H1 (cell line): ENCODE data around the gene KLHL35. TPM values are rescaled to one million over a fixed set of nuclear protein-coding genes. Genes with fewer than 3 reads are reported as not detected.

Experiments used
- CTCF ChIA-PET: fragments of 300-600 bp; sonication (Branson Sonifier 250); formaldehyde crosslinking; loops from one replicate; lab custom pipeline; 2021; ENCODE audit not compliant: partially characterized antibody; lab: Charles Lee
- POLR2A ChIA-PET: fragments of 300-600 bp; sonication (Branson Sonifier 250); formaldehyde crosslinking; loops from one replicate; lab custom pipeline; 2021; ENCODE audit warnings: inconsistent platforms; ENCODE audit not compliant: partially characterized antibody; lab: Charles Lee
- DNase-seq, 2 experiments: peaks; one replicate each; pipeline versions ENCODE4 v3.0.0 to v3.0.0-alpha.2; 2010 to 2022; ENCODE audit warnings: low spot score in 2 of 2, low read depth in 1 of 2, mixed read lengths in 1 of 2
- FAIRE-seq: peaks from 2 replicates; lab custom pipeline; 2011; peaks lifted over from hg19 to GRCh38; lab: Jason Lieb, UNC
- H2AFZ ChIP-seq: 2 replicates; pipeline ENCODE4 v1.8.1; 2012; ENCODE audit warnings: low read length, inconsistent platforms
- H2AK5ac ChIP-seq: 2 replicates; pipeline ENCODE4 v1.6.1; 2013; ENCODE audit warnings: low read depth, low read length
- H2BK120ac ChIP-seq: replicated peaks from 2 replicates; pipeline ENCODE3; 2013; ENCODE audit warnings: low read depth, low read length, inconsistent platforms
- H2BK12ac ChIP-seq: 2 replicates; pipeline ENCODE4 v1.6.1; 2013; ENCODE audit warnings: low read depth, low read length
- H2BK15ac ChIP-seq: 2 replicates; pipeline ENCODE4 v1.6.1; 2013; ENCODE audit warnings: low read length
- H2BK20ac ChIP-seq: 2 replicates; pipeline ENCODE4 v1.6.1; 2013; ENCODE audit warnings: low read length
- H2BK5ac ChIP-seq: 2 replicates; pipeline ENCODE4 v1.6.1; 2013; ENCODE audit warnings: low read depth, low read length
- H3K14ac ChIP-seq: 2 replicates; pipeline ENCODE4 v1.6.1; 2013; ENCODE audit warnings: inconsistent platforms; ENCODE audit not compliant: insufficient read length
- H3K18ac ChIP-seq: 2 replicates; pipeline ENCODE4 v1.6.1; 2013; ENCODE audit warnings: low read length; ENCODE audit errors: extremely low read depth
- H3K23ac ChIP-seq: 2 replicates; pipeline ENCODE4 v1.6.1; 2013; ENCODE audit warnings: inconsistent platforms; ENCODE audit not compliant: insufficient read length
- H3K23me2 ChIP-seq: 2 replicates; pipeline ENCODE4 v1.6.1; 2013; ENCODE audit warnings: low read depth, low read length
- H3K27ac ChIP-seq: 2 replicates; pipeline ENCODE4 v1.6.1; 2011; ENCODE audit warnings: low read depth, low read length, inconsistent platforms
- H3K27me3 ChIP-seq, 4 experiments: replicated peaks in 1 of 4; 1 replicate in 1 of 4; 2 replicates in 3 of 4; pipeline versions ENCODE4 v1.6.1 to v1.8.1; 2011 to 2013; ENCODE audit warnings: low read length in 3 of 4, mild to moderate bottlenecking in 3 of 4, inconsistent platforms in 2 of 4, mixed read lengths in 2 of 4, moderate library complexity in 1 of 4; ENCODE audit not compliant: control insufficient read depth in 3 of 4, insufficient read depth in 3 of 4; ENCODE audit errors: extremely low read depth in 1 of 4
- H3K36me3 ChIP-seq, 4 experiments: 2 replicates each; pipeline versions ENCODE4 v1.6.1 to v1.8.1; 2011 to 2013; ENCODE audit warnings: mild to moderate bottlenecking in 4 of 4, low read length in 3 of 4, moderate library complexity in 2 of 4, control low read depth in 1 of 4, inconsistent platforms in 1 of 4; ENCODE audit not compliant: insufficient read depth in 4 of 4, control insufficient read depth in 2 of 4
- H3K4ac ChIP-seq: replicated peaks from 2 replicates; pipeline ENCODE3; 2013; ENCODE audit warnings: low read length, low read depth, mixed read lengths, inconsistent platforms; ENCODE audit not compliant: insufficient read length
- H3K4me1 ChIP-seq, 4 experiments: replicated peaks in 1 of 4; 1 replicate in 1 of 4; 2 replicates in 3 of 4; pipeline versions ENCODE4 v1.6.1 to v1.8.1; 2011 to 2013; ENCODE audit warnings: low read length in 3 of 4, inconsistent platforms in 2 of 4, mixed read lengths in 1 of 4; ENCODE audit not compliant: insufficient read depth in 4 of 4, control insufficient read depth in 3 of 4
- H3K4me2 ChIP-seq, 2 experiments: 2 replicates each; pipeline versions ENCODE4 v1.6.1 to v1.8.1; 2011 to 2013; ENCODE audit warnings: low read depth in 2 of 2, low read length in 2 of 2, control low read depth in 1 of 2, inconsistent platforms in 1 of 2, mild to moderate bottlenecking in 1 of 2; ENCODE audit not compliant: insufficient read depth in 1 of 2
- H3K4me3 ChIP-seq, 4 experiments: fragments of 200-600, 300-600 bp in 1 of 4; sonication (generic), shearing (Covaris generic), sonication (Bioruptor Twin) in 1 of 4; 2 replicates each; pipeline versions ENCODE4 v1.5.1 to v1.8.1; 2011 to 2016; ENCODE audit warnings: low read length in 4 of 4, low read depth in 3 of 4, control low read depth in 2 of 4, inconsistent platforms in 2 of 4, mild to moderate bottlenecking in 2 of 4, mixed read lengths in 1 of 4, moderate library complexity in 1 of 4; ENCODE audit not compliant: insufficient read depth in 2 of 4; ENCODE audit errors: extremely low read depth in 1 of 4
- H3K56ac ChIP-seq: replicated peaks from 2 replicates; pipeline ENCODE3; 2013; ENCODE audit warnings: low read depth, mild to moderate bottlenecking, mixed read lengths, low read length, inconsistent platforms; ENCODE audit not compliant: insufficient read length
- H3K79me1 ChIP-seq: 2 replicates; pipeline ENCODE4 v1.6.1; 2013; ENCODE audit warnings: low read depth, low read length, control low read depth
- H3K79me2 ChIP-seq, 2 experiments: 2 replicates each; pipeline versions ENCODE4 v1.6.1 to v1.8.1; 2012 to 2013; ENCODE audit warnings: low read length in 2 of 2, mild to moderate bottlenecking in 2 of 2, inconsistent platforms in 1 of 2; ENCODE audit not compliant: insufficient read depth in 2 of 2, control insufficient read depth in 1 of 2
- H3K9ac ChIP-seq, 4 experiments: replicated peaks in 1 of 4; 1 replicate in 1 of 4; 2 replicates in 3 of 4; pipeline versions ENCODE4 v1.6.1 to v1.8.1; 2011 to 2013; ENCODE audit warnings: low read depth in 3 of 4, low read length in 3 of 4, control low read depth in 2 of 4, mild to moderate bottlenecking in 2 of 4, moderate library complexity in 2 of 4, inconsistent platforms in 1 of 4; ENCODE audit errors: extremely low read depth in 1 of 4
- H3K9me3 ChIP-seq, 2 experiments: 2 replicates each; pipeline versions ENCODE4 v1.6.1 to v1.8.1; 2012 to 2013; ENCODE audit warnings: mild to moderate bottlenecking in 2 of 2, moderate library complexity in 2 of 2, control low read depth in 1 of 2, inconsistent platforms in 1 of 2, low read depth in 1 of 2, low read length in 1 of 2, mixed read lengths in 1 of 2; ENCODE audit not compliant: insufficient read depth in 2 of 2
- H4K20me1 ChIP-seq, 2 experiments: replicated peaks in 1 of 2; 2 replicates each; pipeline versions ENCODE3 to v1.8.1; 2011 to 2013; ENCODE audit warnings: inconsistent platforms in 2 of 2, low read length in 2 of 2, mild to moderate bottlenecking in 1 of 2; ENCODE audit not compliant: insufficient read depth in 2 of 2, control insufficient read depth in 1 of 2
- H4K5ac ChIP-seq: 2 replicates; pipeline ENCODE4 v1.6.1; 2013; ENCODE audit warnings: low read length, low read depth, mixed read lengths, inconsistent platforms; ENCODE audit not compliant: insufficient read length
- H4K8ac ChIP-seq: 2 replicates; pipeline ENCODE4 v1.8.0; 2013; ENCODE audit warnings: mild to moderate bottlenecking, moderate library complexity, low read length, inconsistent platforms; ENCODE audit not compliant: insufficient read depth; ENCODE audit errors: extremely low read depth
- H4K91ac ChIP-seq: replicated peaks from 2 replicates; pipeline ENCODE3; 2013; ENCODE audit warnings: low read length, mixed read lengths, inconsistent platforms; ENCODE audit not compliant: insufficient read length
- BRCA1 ChIP-seq: IDR thresholded peaks from 2 replicates; pipeline ENCODE4 v1.6.1; 2012; ENCODE audit warnings: low read depth, low read length, improper control_type of control experiment
- CBX8 ChIP-seq: fragments of 300-800, 300-1000 bp; sonication (generic); IDR thresholded peaks from 2 replicates; pipeline ENCODE4 v1.7.1; 2016; ENCODE audit warnings: low read depth, low read length, borderline replicate concordance
- KDM4A ChIP-seq: IDR thresholded peaks from one replicate; pipeline ENCODE4 v1.7.1; 2012; ENCODE audit warnings: low read depth, mild to moderate bottlenecking, moderate library complexity, low read length, inconsistent platforms; ENCODE audit not compliant: severe bottlenecking
- KDM5A ChIP-seq: fragments of 200-600 bp; IDR thresholded peaks from 2 replicates; pipeline ENCODE4 v1.7.1; 2012; ENCODE audit warnings: mild to moderate bottlenecking, low read length, inconsistent platforms, mixed read lengths
- POU5F1 ChIP-seq: IDR thresholded peaks from 2 replicates; pipeline ENCODE4 v1.6.1; 2011; ENCODE audit warnings: low read depth, mild to moderate bottlenecking, low read length, moderate library complexity
- RAD21 ChIP-seq, 2 experiments: IDR thresholded peaks in 1 of 2; conservative IDR thresholded peaks in 1 of 2; 2 replicates each; pipeline ENCODE4 v1.6.1; 2011; ENCODE audit warnings: low read depth in 2 of 2, low read length in 2 of 2, improper control_type of control experiment in 1 of 2, inconsistent platforms in 1 of 2, mild to moderate bottlenecking in 1 of 2, moderate library complexity in 1 of 2
- SAP30 ChIP-seq: fragments of 300-600 bp; sonication (generic); IDR thresholded peaks from 2 replicates; pipeline ENCODE4 v1.7.1; 2012; ENCODE audit warnings: low read length, moderate library complexity, mild to moderate bottlenecking, inconsistent platforms; ENCODE audit not compliant: insufficient read depth, insufficient replicate concordance
- SP1 ChIP-seq: IDR thresholded peaks from 2 replicates; pipeline ENCODE4 v1.6.1; 2011; ENCODE audit warnings: low read depth, low read length
- TCF12 ChIP-seq: IDR thresholded peaks from 2 replicates; pipeline ENCODE4 v1.6.1; 2011; ENCODE audit warnings: low read depth, mild to moderate bottlenecking, low read length
- WGBS, 2 experiments: shearing (Covaris generic) in 1 of 2; methylation state at CpG; one replicate each; pipeline versions ENCODE4 v1.1.6 to v1.1.7; 2013 to 2015; ENCODE audit warnings: low lambda C conversion rate in 2 of 2, mixed read lengths in 2 of 2, inconsistent platforms in 1 of 2, low coverage in 1 of 2, missing lambda C conversion rate in 1 of 2; ENCODE audit not compliant: insufficient replicate concordance in 2 of 2, insufficient coverage in 1 of 2, insufficient read length in 1 of 2; ENCODE audit errors: extremely low coverage in 1 of 2, missing lambda C conversion rate in 1 of 2; 5-methylcytosine and 5-hydroxymethylcytosine counted together
- polyA plus RNA-seq, 7 experiments: library from polyadenylated mRNA; depleted of rRNA in 3 of 7; stranded (reverse) in 5 of 7; unstranded in 2 of 7; fragments of >200 nt in 5 of 7; fragments of 200-250 nt in 2 of 7; gene quantifications; 1 replicate in 5 of 7; 2 replicates in 1 of 7; 4 replicates in 1 of 7; pipeline versions ENCODE4 v1.2.1 to v1.2.3, GENCODE V29; 2011 to 2013; ENCODE audit warnings: missing spikeins in 2 of 7, mixed read lengths in 2 of 7
- total RNA-seq: library from RNA; stranded (reverse); fragmentation: NEBNext Ultra II Directional; extraction: Animal tissue kit (Norgen Biotek cat#: 25700); gene quantifications from 2 replicates; pipeline ENCODE4 v1.2.1, GENCODE V29; 2021
- TF ChIP-seq, protein P1 (sequence below), 3 experiments: IDR thresholded peaks; 1 replicate in 2 of 3; 2 replicates in 1 of 3; pipeline versions ENCODE4 v1.5.1 to v1.6.1; 2011; ENCODE audit warnings: low read length in 3 of 3, mild to moderate bottlenecking in 3 of 3, inconsistent platforms in 2 of 3, low read depth in 1 of 3, moderate library complexity in 1 of 3; ENCODE audit not compliant: insufficient read depth in 1 of 3; ENCODE audit errors: control extremely low read depth in 1 of 3

KLHL35 gene
- total and polyA plus RNA-seq, 2 of the 8 experiments (the other 6 are each of a cell fraction or from before 2014, with no cell fraction given), result 0.35 to 0.41 TPM

DNA sequence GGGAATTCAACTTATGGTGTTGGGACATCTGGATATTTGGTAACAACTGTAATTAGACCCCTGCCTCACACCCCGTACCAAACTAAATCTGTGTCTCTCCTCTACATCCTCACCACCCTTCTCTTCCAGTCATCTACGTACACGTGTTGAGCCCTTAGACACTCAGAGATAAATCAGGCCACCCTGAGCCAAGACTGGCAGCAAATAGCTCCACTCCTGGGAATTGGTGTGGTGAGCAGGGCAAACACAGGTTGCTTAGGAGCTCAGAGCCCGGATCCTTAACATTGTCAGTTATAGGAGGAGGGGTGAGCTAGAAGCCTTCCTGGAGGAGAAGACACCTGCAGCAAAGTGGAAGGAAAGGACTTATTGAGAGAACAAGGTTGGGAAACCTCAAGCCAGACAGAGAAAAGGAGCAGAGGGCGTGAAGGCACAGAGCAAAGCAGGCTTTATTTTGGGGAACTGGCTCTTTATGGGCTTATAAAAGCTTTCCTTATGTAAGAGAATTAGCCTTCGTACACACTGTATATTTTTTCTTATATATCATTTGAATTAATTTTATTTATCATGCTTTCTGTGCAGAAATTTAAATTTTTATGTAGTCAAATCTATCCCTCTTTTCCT, 36.9 kb upstream of the KLHL35 start:
- CTCF ChIA-PET, result interaction anchor here (1.1 to 31.5 kb wide), 7 partner anchors 8 to 56 kb away, joined by 3 to 603 read pairs (median 5); partner anchors contain the start of gene GDPD5
- no peak for FAIRE-seq
- peaks cover 0 to 7% (median 3%) of the 10 kb centered on the region in 4 experiments; a peak in 5 of 7 replicates for H3K4me1 ChIP-seq
- no peak overlapping the region for H2AK5ac ChIP-seq
- H2BK120ac ChIP-seq, result no peak overlapping the region
- H4K91ac ChIP-seq, result no peak overlapping the region
- H2BK20ac ChIP-seq, result no peak overlapping the region
- no peak for DNase-seq
- no peak overlapping the region for H3K56ac ChIP-seq
- no peaks in the 10 kb centered on the region for H3K27me3 ChIP-seq
- no peak overlapping the region for H4K5ac ChIP-seq
- no peaks in the 10 kb centered on the region for H3K79me2 ChIP-seq
- no peaks in the 10 kb centered on the region for H3K9me3 ChIP-seq
- H4K20me1 ChIP-seq, result no peaks in the 10 kb centered on the region
- H3K79me1 ChIP-seq, result no peaks in the 10 kb centered on the region
- POLR2A ChIA-PET, result interaction anchor here (2.0 to 2.4 kb wide), 3 partner anchors 8 to 101 kb away, joined by 4 to 7 read pairs (median 5); no protein-coding TSS in a partner anchor
- no peak overlapping the region for H2BK12ac ChIP-seq
- H3K23ac ChIP-seq, result no peak overlapping the region
- H3K36me3 ChIP-seq, result no peaks in the 10 kb centered on the region; a peak in 1 of 8 replicates
- H3K9ac ChIP-seq, result no peak overlapping the region
- H2BK5ac ChIP-seq, result no peak overlapping the region
- no peak overlapping the region for H3K4ac ChIP-seq
- no peak overlapping the region for H3K27ac ChIP-seq
- WGBS, 2 experiments, result 82% methylated on average over 6 of the region's 6 CpGs; no CpG with 5 or more reads in 1 of the 2 experiments
- no peak overlapping the region for H2AFZ ChIP-seq
- H3K23me2 ChIP-seq, result no peaks in the 10 kb centered on the region
- no peak overlapping the region for H3K4me3 ChIP-seq
- no peak overlapping the region for H2BK15ac ChIP-seq
- no peak overlapping the region for H3K18ac ChIP-seq
- H4K8ac ChIP-seq, result no peak overlapping the region; the same call in 1 of the 2 replicates
- H3K4me2 ChIP-seq, result no peak overlapping the region
- H3K14ac ChIP-seq, result no peak overlapping the region
- TF ChIP-seq RAD21 (IDR thresholded peaks at IDR 0.05 in 1 of 2, conservative IDR thresholded peaks at IDR 0.05 in 1 of 2; ENCODE audit: low read depth in 2 of 2, low read length in 2 of 2) (no peak), BRCA1 (no peak), KDM5A (no peak), TCF12 (no peak), SP1 (no peak), POU5F1 (no peak), CBX8 (no peak), SAP30 (no peak), KDM4A (no peak)
- TF ChIP-seq, protein P1, sequence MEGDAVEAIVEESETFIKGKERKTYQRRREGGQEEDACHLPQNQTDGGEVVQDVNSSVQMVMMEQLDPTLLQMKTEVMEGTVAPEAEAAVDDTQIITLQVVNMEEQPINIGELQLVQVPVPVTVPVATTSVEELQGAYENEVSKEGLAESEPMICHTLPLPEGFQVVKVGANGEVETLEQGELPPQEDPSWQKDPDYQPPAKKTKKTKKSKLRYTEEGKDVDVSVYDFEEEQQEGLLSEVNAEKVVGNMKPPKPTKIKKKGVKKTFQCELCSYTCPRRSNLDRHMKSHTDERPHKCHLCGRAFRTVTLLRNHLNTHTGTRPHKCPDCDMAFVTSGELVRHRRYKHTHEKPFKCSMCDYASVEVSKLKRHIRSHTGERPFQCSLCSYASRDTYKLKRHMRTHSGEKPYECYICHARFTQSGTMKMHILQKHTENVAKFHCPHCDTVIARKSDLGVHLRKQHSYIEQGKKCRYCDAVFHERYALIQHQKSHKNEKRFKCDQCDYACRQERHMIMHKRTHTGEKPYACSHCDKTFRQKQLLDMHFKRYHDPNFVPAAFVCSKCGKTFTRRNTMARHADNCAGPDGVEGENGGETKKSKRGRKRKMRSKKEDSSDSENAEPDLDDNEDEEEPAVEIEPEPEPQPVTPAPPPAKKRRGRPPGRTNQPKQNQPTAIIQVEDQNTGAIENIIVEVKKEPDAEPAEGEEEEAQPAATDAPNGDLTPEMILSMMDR (IDR thresholded peaks at IDR 0.05; ENCODE audit: control extremely low read depth in 1 of 3, insufficient read depth in 1 of 3, low read depth in 1 of 3, low read length in 3 of 3), result no peak
